SU-DHL-6 (cell line): Measurements from ENCODE around the gene SERTAD4.

Experiments
- H2AFZ ChIP-seq: fragments of 200-600 bp; sonication (generic); 2 replicates; pipeline ENCODE4 v1.6.1; 2014; ENCODE audit warnings: low read depth, mild to moderate bottlenecking, moderate library complexity, mixed read lengths, antibody characterized with exemption, low read length; ENCODE audit not compliant: severe bottlenecking
- H3F3A ChIP-seq: fragments of 200-600 bp; shearing (Covaris generic); 2 replicates; pipeline ENCODE4 v1.6.0; 2016; ENCODE audit warnings: antibody characterized with exemption, mild to moderate bottlenecking; ENCODE audit not compliant: insufficient read depth
- H3K27ac ChIP-seq: fragments of 200-600 bp; sonication (generic); 2 replicates; pipeline ENCODE4 v1.5.1; 2016; ENCODE audit warnings: low read depth, mild to moderate bottlenecking, low read length, moderate library complexity, mixed read lengths
- H3K27me3 ChIP-seq: fragments of 200-600 bp; sonication (generic), shearing (Covaris generic); 2 replicates; pipeline ENCODE4 v1.6.0; 2014; ENCODE audit warnings: mild to moderate bottlenecking, low read length
- H3K36me3 ChIP-seq: fragments of 200-600 bp; sonication (generic); 2 replicates; pipeline ENCODE4 v1.6.1; 2014; ENCODE audit warnings: mild to moderate bottlenecking, low read length, mixed read lengths
- H3K4me2 ChIP-seq: fragments of 300-600, 200-600 bp; shearing (Covaris generic), sonication (generic); 2 replicates; pipeline ENCODE4 v1.6.0; 2014; ENCODE audit warnings: low read length, low read depth, mild to moderate bottlenecking; ENCODE audit not compliant: poor library complexity, severe bottlenecking
- H3K4me3 ChIP-seq: fragments of 200-600 bp; sonication (generic); 2 replicates; pipeline ENCODE4 v1.5.1; 2014; ENCODE audit warnings: antibody characterized with exemption, low read length, mild to moderate bottlenecking, mixed read lengths; ENCODE audit not compliant: insufficient read depth, poor library complexity, severe bottlenecking
- H3K79me2 ChIP-seq: fragments of 200-600 bp; sonication (generic); 2 replicates; pipeline ENCODE4 v1.6.1; 2014; ENCODE audit warnings: mild to moderate bottlenecking, low read length, moderate library complexity; ENCODE audit not compliant: insufficient read depth
- H3K9ac ChIP-seq: fragments of 200-600 bp; sonication (generic); 2 replicates; pipeline ENCODE4 v1.7.0; 2014; ENCODE audit warnings: mild to moderate bottlenecking, low read length
- H3K9me2 ChIP-seq: fragments of 200-600 bp; sonication (generic); replicated peaks from 2 replicates; pipeline ENCODE4 v1.6.1; 2014; ENCODE audit warnings: low read length; ENCODE audit not compliant: insufficient read depth
- H3K9me3 ChIP-seq: fragments of 200-600 bp; sonication (generic); 2 replicates; pipeline ENCODE4 v1.6.1; 2014; ENCODE audit warnings: low read length, mixed read lengths; ENCODE audit not compliant: insufficient read depth
- H4K20me1 ChIP-seq: fragments of 200-600 bp; sonication (generic); 2 replicates; pipeline ENCODE4 v1.6.1; 2014; ENCODE audit warnings: low read depth, mild to moderate bottlenecking, antibody characterized with exemption, low read length, moderate library complexity, mixed read lengths
- CTCF ChIP-seq: fragments of 200-600 bp; sonication (generic); IDR thresholded peaks from one replicate; pipeline ENCODE4 v1.5.1; 2017; ENCODE audit warnings: antibody characterized with exemption, mild to moderate bottlenecking, low read length, moderate library complexity; ENCODE audit not compliant: insufficient read depth, poor library complexity, severe bottlenecking
- EZH2phosphoT487 ChIP-seq: fragments of 200-600 bp; sonication (generic), shearing (Covaris generic); conservative IDR thresholded peaks from 2 replicates; pipeline ENCODE4 v1.6.1; 2018; ENCODE audit warnings: mild to moderate bottlenecking, antibody characterized with exemption, low read length, moderate library complexity, mixed read lengths

The SERTAD4 gene

GRCh38 chr1:210294999-210295745, 62.6 kb downstream of the SERTAD4 start:
- no peak overlapping the region for H3K4me2 ChIP-seq

More at GRCh38 chr1:210294999-210295745, 62.6 kb downstream of the SERTAD4 start:
- Histone ChIP-seq H3K27me3 (no peaks in the 10 kb centered on the region), H3K27ac (no peak overlapping the region), H3K4me3 (no peak overlapping the region), H3F3A (no peaks in the 10 kb centered on the region), H3K79me2 (no peaks in the 10 kb centered on the region), H4K20me1 (no peaks in the 10 kb centered on the region), H3K9ac (no peak overlapping the region), H3K9me3 (no peaks in the 10 kb centered on the region), H3K36me3 (no peaks in the 10 kb centered on the region), H3K9me2 (no peaks in the 10 kb centered on the region), H2AFZ (no peak overlapping the region)
- TF ChIP-seq EZH2phosphoT487 (no peak), CTCF (no peak)
